SK-N-SH (cell line): Measurements from ENCODE around the gene CHSY1. TPM values are rescaled to one million over a fixed set of nuclear protein-coding genes. Genes with fewer than 3 reads are reported as not detected.

Experiments used
- CTCF ChIA-PET: fragments of 300-600, 350-600 bp; formaldehyde crosslinking; extraction: SDS; loops from one replicate; lab custom pipeline; 2021; lab: Yijun Ruan, JAX
- POLR2A ChIA-PET: fragments of 350-600 bp; sonication (Branson Sonifier 250); formaldehyde crosslinking; extraction: SDS; loops from one replicate; lab custom pipeline; 2020; ENCODE audit warnings: antibody characterized with exemption, inconsistent platforms; lab: Yijun Ruan, JAX
- DNase-seq: peaks from one replicate; pipeline ENCODE4 v3.0.0; 2012
- H2AFZ ChIP-seq: fragments of 200-600 bp; sonication (generic); 2 replicates; pipeline ENCODE4 v1.8.1; 2016; ENCODE audit warnings: antibody characterized with exemption, mild to moderate bottlenecking, low read depth
- H3F3A ChIP-seq: fragments of 200-600 bp; sonication (generic); replicated peaks from 2 replicates; pipeline ENCODE3; 2016; ENCODE audit warnings: antibody characterized with exemption, mild to moderate bottlenecking; ENCODE audit not compliant: insufficient read depth
- H3K27ac ChIP-seq, 2 experiments: fragments of 200-500 bp in 1 of 2; fragments of 200-600 bp in 1 of 2; sonication (Bioruptor generic) in 1 of 2; sonication (generic), shearing (Covaris generic) in 1 of 2; 2 replicates each; pipeline versions ENCODE4 v1.5.1 to v1.6.1; 2014 to 2016; ENCODE audit warnings: low read depth in 2 of 2, inconsistent platforms in 1 of 2, low read length in 1 of 2, mild to moderate bottlenecking in 1 of 2, mixed read lengths in 1 of 2
- H3K27me3 ChIP-seq: fragments of 200-600 bp; sonication (generic), shearing (Covaris generic); 2 replicates; pipeline ENCODE4 v1.6.1; 2016; ENCODE audit warnings: mixed run types; ENCODE audit not compliant: insufficient read depth
- H3K36me3 ChIP-seq, 2 experiments: fragments of 200-500 bp in 1 of 2; fragments of 200-600 bp in 1 of 2; sonication (Bioruptor generic) in 1 of 2; sonication (generic) in 1 of 2; replicated peaks in 1 of 2; 2 replicates each; pipeline versions ENCODE3 to v1.5.1; 2014 to 2016; ENCODE audit warnings: low read length in 1 of 2, mild to moderate bottlenecking in 1 of 2; ENCODE audit not compliant: insufficient read depth in 2 of 2, control insufficient read depth in 1 of 2
- H3K4me1 ChIP-seq, 2 experiments: fragments of 200-500 bp in 1 of 2; fragments of 200-600 bp in 1 of 2; sonication (Bioruptor generic) in 1 of 2; sonication (generic), shearing (Covaris generic) in 1 of 2; 2 replicates each; pipeline versions ENCODE4 v1.5.1 to v1.6.1; 2014 to 2016; ENCODE audit warnings: low read depth in 1 of 2, low read length in 1 of 2, mixed run types in 1 of 2; ENCODE audit not compliant: insufficient read depth in 2 of 2, control insufficient read depth in 1 of 2
- H3K4me2 ChIP-seq: fragments of 200-600 bp; sonication (generic), shearing (Covaris generic); 2 replicates; pipeline ENCODE4 v1.6.1; 2017; ENCODE audit warnings: mixed run types
- H3K4me3 ChIP-seq, 2 experiments: fragments of 200-500 bp in 1 of 2; fragments of 200-600 bp in 1 of 2; sonication (Bioruptor generic) in 1 of 2; sonication (generic), shearing (Covaris generic) in 1 of 2; 2 replicates each; pipeline versions ENCODE4 v1.5.1 to v1.8.1; 2014 to 2016; ENCODE audit warnings: low read depth in 2 of 2, inconsistent platforms in 1 of 2, low read length in 1 of 2, mild to moderate bottlenecking in 1 of 2, mixed read lengths in 1 of 2, moderate library complexity in 1 of 2
- H3K79me2 ChIP-seq: fragments of 200-600 bp; sonication (generic); 2 replicates; pipeline ENCODE4 v1.8.1; 2017; ENCODE audit warnings: mild to moderate bottlenecking; ENCODE audit not compliant: insufficient read depth
- H3K9ac ChIP-seq: fragments of 200-600 bp; sonication (generic); 2 replicates; pipeline ENCODE4 v1.6.1; 2017; ENCODE audit warnings: mixed run types
- H3K9me2 ChIP-seq: fragments of 200-600 bp; sonication (generic); 2 replicates; pipeline ENCODE4 v1.6.1; 2017; ENCODE audit warnings: mixed run types
- H3K9me3 ChIP-seq: fragments of 200-600 bp; sonication (generic); 2 replicates; pipeline ENCODE4 v1.6.1; 2017; ENCODE audit warnings: mixed run types, mild to moderate bottlenecking, moderate library complexity
- H4K20me1 ChIP-seq: fragments of 200-600 bp; sonication (generic); 2 replicates; pipeline ENCODE4 v1.6.1; 2017; ENCODE audit warnings: mild to moderate bottlenecking, mixed run types; ENCODE audit not compliant: insufficient read depth
- ELF1 ChIP-seq: IDR thresholded peaks from 2 replicates; pipeline ENCODE4 v1.4.0; 2012
- EP300 ChIP-seq, 2 experiments: IDR thresholded peaks; 2 replicates each; pipeline versions ENCODE4 v1.4.0 to v1.6.1; 2012; ENCODE audit warnings: borderline replicate concordance in 1 of 2, low read depth in 1 of 2, low read length in 1 of 2
- EZH2phosphoT487 ChIP-seq: fragments of 200-600 bp; sonication (generic); IDR thresholded peaks from 2 replicates; pipeline ENCODE4 v1.6.1; 2017; ENCODE audit warnings: low read depth, mixed run types, mild to moderate bottlenecking, antibody characterized with exemption, moderate library complexity, borderline replicate concordance
- GABPA ChIP-seq: IDR thresholded peaks from 2 replicates; pipeline ENCODE4 v1.4.0; 2012; ENCODE audit warnings: low read depth, mild to moderate bottlenecking
- MXI1 ChIP-seq: IDR thresholded peaks from 2 replicates; pipeline ENCODE4 v1.6.1; 2012; ENCODE audit warnings: mild to moderate bottlenecking, low read depth, low read length, improper control_type of control experiment
- NFIC ChIP-seq: IDR thresholded peaks from 2 replicates; pipeline ENCODE4 v1.4.0; 2012; ENCODE audit warnings: borderline replicate concordance
- NRF1 ChIP-seq: IDR thresholded peaks from 2 replicates; pipeline ENCODE4 v1.6.1; 2012; ENCODE audit warnings: low read depth, mild to moderate bottlenecking, low read length
- RAD21 ChIP-seq: IDR thresholded peaks from 2 replicates; pipeline ENCODE4 v1.6.1; 2012; ENCODE audit warnings: mild to moderate bottlenecking, low read length
- RCOR1 ChIP-seq: fragments of 150-350 bp; IDR thresholded peaks from 2 replicates; pipeline ENCODE4 v1.6.1; 2017; ENCODE audit warnings: antibody characterized with exemption, low read length
- RFX5 ChIP-seq: IDR thresholded peaks from 2 replicates; pipeline ENCODE4 v1.6.1; 2012; ENCODE audit warnings: mild to moderate bottlenecking, improper control_type of control experiment, low read length
- RXRA ChIP-seq: IDR thresholded peaks from 2 replicates; pipeline ENCODE4 v1.4.0; 2012; ENCODE audit warnings: low read depth, mild to moderate bottlenecking, borderline replicate concordance
- SIN3A ChIP-seq: IDR thresholded peaks from 2 replicates; pipeline ENCODE4 v1.6.1; 2012; ENCODE audit warnings: low read depth, mild to moderate bottlenecking, low read length, moderate library complexity, borderline replicate concordance
- SMC3 ChIP-seq: IDR thresholded peaks from 2 replicates; pipeline ENCODE4 v1.6.1; 2012; ENCODE audit warnings: low read depth, low read length, improper control_type of control experiment
- TEAD4 ChIP-seq: IDR thresholded peaks from 2 replicates; pipeline ENCODE4 v1.4.0; 2012; ENCODE audit warnings: mild to moderate bottlenecking, borderline replicate concordance; ENCODE audit not compliant: insufficient read depth
- USF1 ChIP-seq: IDR thresholded peaks from 2 replicates; pipeline ENCODE4 v1.4.0; 2012; ENCODE audit warnings: low read depth, borderline replicate concordance
- WGBS: methylation state at CpG from one replicate; pipeline ENCODE4 v1.1.6; 2017; ENCODE audit warnings: low lambda C conversion rate; 5-methylcytosine and 5-hydroxymethylcytosine counted together
- polyA plus RNA-seq, 3 experiments: library from polyadenylated mRNA; depleted of rRNA; stranded (reverse); fragments of >200 nt; gene quantifications; 2 replicates each; pipeline ENCODE4 v1.2.3, GENCODE V29; 2012
- TF ChIP-seq, protein P1 (sequence below): IDR thresholded peaks from 2 replicates; pipeline ENCODE4 v1.4.0; 2012; ENCODE audit warnings: low read depth, borderline replicate concordance
- TF ChIP-seq, protein P2 (sequence below): IDR thresholded peaks from 2 replicates; pipeline ENCODE4 v1.6.1; 2012; ENCODE audit warnings: mild to moderate bottlenecking, low read depth, low read length, moderate library complexity
- TF ChIP-seq, protein P3 (sequence below): IDR thresholded peaks from 2 replicates; pipeline ENCODE4 v1.4.0; 2012; ENCODE audit warnings: low read depth

Gene CHSY1
- polyA plus RNA-seq, 1 of the 3 experiments (the other 2 are of a cell fraction): 15.7 TPM

DNA sequence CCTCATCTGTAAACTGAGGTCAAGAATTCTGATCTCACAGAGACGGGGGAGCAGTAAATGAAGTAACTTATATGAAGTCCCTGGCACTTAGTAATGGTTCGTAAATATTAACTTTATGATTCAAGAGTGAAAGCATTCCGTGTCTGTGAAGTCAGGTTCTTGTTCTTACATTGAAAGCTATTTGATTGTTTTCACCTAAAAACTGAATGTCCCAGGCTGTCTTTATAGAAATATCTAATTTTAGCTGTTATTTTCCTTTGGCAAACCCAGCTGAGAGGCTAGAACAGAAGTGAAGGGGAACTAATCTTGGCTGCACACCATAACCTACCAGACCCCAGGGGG, 84.5 kb downstream of the CHSY1 start:
- Histone ChIP-seq H3K27ac (peak overlapping the region in 1 of 2 experiments; percentile 24; a peak in 1 of 4 replicates), H3K9me2 (no peaks in the 10 kb centered on the region), H3K9ac (no peak overlapping the region), H4K20me1 (no peaks in the 10 kb centered on the region), H3K79me2 (no peaks in the 10 kb centered on the region), H3K36me3 (no peaks in the 10 kb centered on the region), H3K4me1 (peaks cover 18 to 46% of the 10 kb centered on the region in 2 experiments; a peak in 3 of 4 replicates), H3K4me3 (no peak overlapping the region), H3K4me2 (no peak overlapping the region; the same call in 1 of the 2 replicates), H3F3A (no peaks in the 10 kb centered on the region), H3K9me3 (no peaks in the 10 kb centered on the region), H2AFZ (no peak overlapping the region), H3K27me3 (no peaks in the 10 kb centered on the region)
- no peak for DNase-seq
- ChIA-PET POLR2A (no interaction called here), CTCF (interaction anchor here (0.9 to 2.4 kb wide), 4 partner anchors 12 to 159 kb away, joined by 3 to 8 read pairs (median 4); no protein-coding TSS in a partner anchor)
- WGBS: 83% methylated on average over 3 of the region's 3 CpGs
- TF ChIP-seq GABPA (no peak), NRF1 (no peak), RAD21 (no peak), EP300 (IDR thresholded peaks at IDR 0.05; ENCODE audit: borderline replicate concordance in 1 of 2, low read depth in 1 of 2, low read length in 1 of 2) (no peak), USF1 (no peak), RFX5 (no peak), RXRA (no peak), SMC3 (no peak), SIN3A (no peak), ELF1 (no peak), NFIC (no peak), EZH2phosphoT487 (no peak), RCOR1 (no peak), TEAD4 (no peak), MXI1 (no peak)
- TF ChIP-seq, protein P1, sequence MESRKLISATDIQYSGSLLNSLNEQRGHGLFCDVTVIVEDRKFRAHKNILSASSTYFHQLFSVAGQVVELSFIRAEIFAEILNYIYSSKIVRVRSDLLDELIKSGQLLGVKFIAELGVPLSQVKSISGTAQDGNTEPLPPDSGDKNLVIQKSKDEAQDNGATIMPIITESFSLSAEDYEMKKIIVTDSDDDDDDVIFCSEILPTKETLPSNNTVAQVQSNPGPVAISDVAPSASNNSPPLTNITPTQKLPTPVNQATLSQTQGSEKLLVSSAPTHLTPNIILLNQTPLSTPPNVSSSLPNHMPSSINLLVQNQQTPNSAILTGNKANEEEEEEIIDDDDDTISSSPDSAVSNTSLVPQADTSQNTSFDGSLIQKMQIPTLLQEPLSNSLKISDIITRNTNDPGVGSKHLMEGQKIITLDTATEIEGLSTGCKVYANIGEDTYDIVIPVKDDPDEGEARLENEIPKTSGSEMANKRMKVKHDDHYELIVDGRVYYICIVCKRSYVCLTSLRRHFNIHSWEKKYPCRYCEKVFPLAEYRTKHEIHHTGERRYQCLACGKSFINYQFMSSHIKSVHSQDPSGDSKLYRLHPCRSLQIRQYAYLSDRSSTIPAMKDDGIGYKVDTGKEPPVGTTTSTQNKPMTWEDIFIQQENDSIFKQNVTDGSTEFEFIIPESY: no peak
- TF ChIP-seq, protein P2, sequence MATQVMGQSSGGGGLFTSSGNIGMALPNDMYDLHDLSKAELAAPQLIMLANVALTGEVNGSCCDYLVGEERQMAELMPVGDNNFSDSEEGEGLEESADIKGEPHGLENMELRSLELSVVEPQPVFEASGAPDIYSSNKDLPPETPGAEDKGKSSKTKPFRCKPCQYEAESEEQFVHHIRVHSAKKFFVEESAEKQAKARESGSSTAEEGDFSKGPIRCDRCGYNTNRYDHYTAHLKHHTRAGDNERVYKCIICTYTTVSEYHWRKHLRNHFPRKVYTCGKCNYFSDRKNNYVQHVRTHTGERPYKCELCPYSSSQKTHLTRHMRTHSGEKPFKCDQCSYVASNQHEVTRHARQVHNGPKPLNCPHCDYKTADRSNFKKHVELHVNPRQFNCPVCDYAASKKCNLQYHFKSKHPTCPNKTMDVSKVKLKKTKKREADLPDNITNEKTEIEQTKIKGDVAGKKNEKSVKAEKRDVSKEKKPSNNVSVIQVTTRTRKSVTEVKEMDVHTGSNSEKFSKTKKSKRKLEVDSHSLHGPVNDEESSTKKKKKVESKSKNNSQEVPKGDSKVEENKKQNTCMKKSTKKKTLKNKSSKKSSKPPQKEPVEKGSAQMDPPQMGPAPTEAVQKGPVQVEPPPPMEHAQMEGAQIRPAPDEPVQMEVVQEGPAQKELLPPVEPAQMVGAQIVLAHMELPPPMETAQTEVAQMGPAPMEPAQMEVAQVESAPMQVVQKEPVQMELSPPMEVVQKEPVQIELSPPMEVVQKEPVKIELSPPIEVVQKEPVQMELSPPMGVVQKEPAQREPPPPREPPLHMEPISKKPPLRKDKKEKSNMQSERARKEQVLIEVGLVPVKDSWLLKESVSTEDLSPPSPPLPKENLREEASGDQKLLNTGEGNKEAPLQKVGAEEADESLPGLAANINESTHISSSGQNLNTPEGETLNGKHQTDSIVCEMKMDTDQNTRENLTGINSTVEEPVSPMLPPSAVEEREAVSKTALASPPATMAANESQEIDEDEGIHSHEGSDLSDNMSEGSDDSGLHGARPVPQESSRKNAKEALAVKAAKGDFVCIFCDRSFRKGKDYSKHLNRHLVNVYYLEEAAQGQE: no peak
- TF ChIP-seq, protein P3, sequence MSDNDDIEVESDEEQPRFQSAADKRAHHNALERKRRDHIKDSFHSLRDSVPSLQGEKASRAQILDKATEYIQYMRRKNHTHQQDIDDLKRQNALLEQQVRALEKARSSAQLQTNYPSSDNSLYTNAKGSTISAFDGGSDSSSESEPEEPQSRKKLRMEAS: no peak
